Suprapubic skin (tissue), 4 donors: ENCODE results near the gene SHROOM1. TPM values are rescaled to one million over a fixed set of nuclear protein-coding genes. Genes with fewer than 3 reads are reported as not detected.
A peak's percentile ranks its signal among the peaks of the same experiment; 100 is the strongest.

Experiments
- DNase-seq, 2 donors: peaks; one replicate each; pipeline ENCODE4 v3.0.0-alpha.2; 2019; ENCODE audit warnings: low spot score in 2 of 2
- H3K27ac ChIP-seq: fragments of 200-600 bp; sonication (generic); one replicate; pipeline ENCODE4 v1.5.1; 2019
- H3K27me3 ChIP-seq: fragments of 200-600 bp; sonication (generic); one replicate; pipeline ENCODE4 v1.5.1; 2019
- H3K36me3 ChIP-seq: fragments of 200-600 bp; sonication (generic); one replicate; pipeline ENCODE4 v1.5.1; 2019
- H3K4me1 ChIP-seq: fragments of 200-600 bp; sonication (generic); one replicate; pipeline ENCODE4 v1.5.1; 2019
- H3K4me3 ChIP-seq: fragments of 200-600 bp; sonication (generic); one replicate; pipeline ENCODE4 v1.5.1; 2019; ENCODE audit warnings: mild to moderate bottlenecking
- H3K9me3 ChIP-seq: fragments of 200-600 bp; sonication (generic); one replicate; pipeline ENCODE4 v1.5.1; 2019
- EP300 ChIP-seq: sonication (generic); formaldehyde crosslinking; IDR thresholded peaks from one replicate; pipeline ENCODE4 v1.6.1; 2017; ENCODE audit warnings: antibody characterized with exemption
- POLR2A ChIP-seq, 2 donors: fragments of 450-650 bp; IDR thresholded peaks; one replicate each; pipeline ENCODE4 v1.6.1; 2017; ENCODE audit warnings: antibody characterized with exemption in 2 of 2, mild to moderate bottlenecking in 2 of 2, moderate library complexity in 2 of 2
- POLR2AphosphoS5 ChIP-seq, 3 donors: sonication (generic); formaldehyde crosslinking; IDR thresholded peaks; one replicate each; pipeline ENCODE4 v1.6.1; 2017; ENCODE audit warnings: antibody characterized with exemption in 3 of 3
- WGBS: methylation state at CpG from one replicate; pipeline ENCODE4 v1.1.5; 2018; 5-methylcytosine and 5-hydroxymethylcytosine counted together
- total RNA-seq, 4 donors: library from RNA; depleted of rRNA; stranded (reverse); fragments of >200 nt; gene quantifications; one replicate each; pipeline ENCODE4 v1.1.0, GENCODE V29; 2016
- TF ChIP-seq, protein P1 (sequence below), 2 donors: fragments of 200-600 bp in 1 of 2; fragments of 450-650 bp in 1 of 2; sonication (generic) in 1 of 2; IDR thresholded peaks; one replicate each; pipeline ENCODE4 v1.5.1; 2016 to 2019; ENCODE audit warnings: antibody characterized with exemption in 2 of 2, mild to moderate bottlenecking in 1 of 2, moderate library complexity in 1 of 2

SHROOM1 gene
- total RNA-seq, 4 donors from 2014 or later: 0.76 to 2.8 (median 2.3) TPM

DNA sequence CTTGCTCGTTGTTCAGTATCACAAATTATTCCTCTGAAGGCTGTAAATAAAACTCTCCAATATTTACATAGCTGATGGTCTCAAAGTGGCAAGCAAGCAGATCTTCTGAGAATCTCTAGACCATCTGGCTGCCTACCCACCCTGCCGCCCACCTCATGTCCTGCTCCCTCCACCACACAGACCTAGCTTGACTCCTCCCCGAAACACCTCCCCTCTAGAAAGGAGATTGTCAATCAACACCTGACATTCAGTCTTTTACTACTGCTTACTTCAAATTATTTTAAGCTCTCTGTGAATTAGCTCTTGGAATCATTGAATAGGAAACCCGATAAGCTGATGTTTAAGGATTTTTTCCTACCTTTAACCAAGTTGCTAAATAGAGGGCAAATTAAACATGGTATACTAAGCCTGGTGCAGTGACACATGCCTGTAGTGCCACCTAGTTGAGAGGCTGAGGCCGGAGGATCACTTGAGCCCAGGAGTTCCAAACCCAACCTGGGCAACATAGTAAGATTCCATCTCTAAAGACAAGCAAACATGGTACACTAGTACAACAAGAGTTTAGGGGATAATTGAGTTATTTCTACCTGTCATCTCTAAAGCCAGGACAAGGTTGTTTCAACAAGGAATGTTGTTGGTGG, 28.3 kb downstream of the SHROOM1 start:
- DNase-seq: peak in 1 of 2 donors; percentile 37
- TF ChIP-seq, protein P1, sequence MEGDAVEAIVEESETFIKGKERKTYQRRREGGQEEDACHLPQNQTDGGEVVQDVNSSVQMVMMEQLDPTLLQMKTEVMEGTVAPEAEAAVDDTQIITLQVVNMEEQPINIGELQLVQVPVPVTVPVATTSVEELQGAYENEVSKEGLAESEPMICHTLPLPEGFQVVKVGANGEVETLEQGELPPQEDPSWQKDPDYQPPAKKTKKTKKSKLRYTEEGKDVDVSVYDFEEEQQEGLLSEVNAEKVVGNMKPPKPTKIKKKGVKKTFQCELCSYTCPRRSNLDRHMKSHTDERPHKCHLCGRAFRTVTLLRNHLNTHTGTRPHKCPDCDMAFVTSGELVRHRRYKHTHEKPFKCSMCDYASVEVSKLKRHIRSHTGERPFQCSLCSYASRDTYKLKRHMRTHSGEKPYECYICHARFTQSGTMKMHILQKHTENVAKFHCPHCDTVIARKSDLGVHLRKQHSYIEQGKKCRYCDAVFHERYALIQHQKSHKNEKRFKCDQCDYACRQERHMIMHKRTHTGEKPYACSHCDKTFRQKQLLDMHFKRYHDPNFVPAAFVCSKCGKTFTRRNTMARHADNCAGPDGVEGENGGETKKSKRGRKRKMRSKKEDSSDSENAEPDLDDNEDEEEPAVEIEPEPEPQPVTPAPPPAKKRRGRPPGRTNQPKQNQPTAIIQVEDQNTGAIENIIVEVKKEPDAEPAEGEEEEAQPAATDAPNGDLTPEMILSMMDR (IDR thresholded peaks at IDR 0.05): no peak
- TF ChIP-seq POLR2A (IDR thresholded peaks at IDR 0.05) (no peak), POLR2AphosphoS5 (IDR thresholded peaks at IDR 0.05) (no peak), EP300 (no peak)
- Histone ChIP-seq H3K36me3 (no peaks in the 10 kb centered on the region), H3K4me1 (no peaks in the 10 kb centered on the region), H3K9me3 (no peaks in the 10 kb centered on the region), H3K27me3 (no peaks in the 10 kb centered on the region), H3K4me3 (no peak overlapping the region), H3K27ac (no peak overlapping the region)
- 87% methylated on average over 5 of the region's 5 CpGs for WGBS

GRCh38 chr5:132800545-132800944, 29.9 kb downstream of the SHROOM1 start:
- 75% methylated on average over 2 of the region's 2 CpGs for WGBS
- TF ChIP-seq EP300 (no peak), POLR2AphosphoS5 (IDR thresholded peaks at IDR 0.05) (no peak), POLR2A (IDR thresholded peaks at IDR 0.05) (no peak)
- TF ChIP-seq, protein P1 (IDR thresholded peaks at IDR 0.05): no peak
- Histone ChIP-seq H3K36me3 (no peaks in the 10 kb centered on the region), H3K27me3 (no peaks in the 10 kb centered on the region), H3K9me3 (no peaks in the 10 kb centered on the region), H3K4me1 (no peaks in the 10 kb centered on the region), H3K4me3 (no peak overlapping the region), H3K27ac (no peak overlapping the region)
- DNase-seq: no peak

DNA sequence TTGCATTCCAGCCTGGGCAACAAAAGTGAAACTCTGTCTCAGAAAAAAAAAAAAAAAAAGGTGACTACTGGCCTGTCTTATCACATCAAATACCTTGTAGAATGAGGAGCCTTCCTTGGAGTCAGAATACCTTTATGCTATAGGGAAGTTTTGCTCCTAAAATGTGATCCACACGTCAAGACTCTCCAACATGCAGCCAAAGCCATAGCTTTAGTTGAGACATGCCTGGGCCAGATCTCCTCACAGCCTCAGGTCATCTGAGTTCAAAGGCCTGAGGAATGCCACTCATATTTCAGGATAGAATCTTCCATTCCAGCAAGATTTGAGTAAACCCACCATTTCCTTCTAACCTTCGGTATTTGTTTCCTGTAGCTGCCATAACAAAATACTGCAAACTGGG, 31.1 kb downstream of the SHROOM1 start:
- 83% methylated on average over 2 of the region's 2 CpGs for WGBS
- DNase-seq: peak in 1 of 2 donors; percentile 20
- H3K9me3 ChIP-seq: no peaks in the 10 kb centered on the region
- H3K27me3 ChIP-seq: no peaks in the 10 kb centered on the region
- H3K36me3 ChIP-seq: no peaks in the 10 kb centered on the region
- no peaks in the 10 kb centered on the region for H3K4me1 ChIP-seq
- TF ChIP-seq POLR2A (IDR thresholded peaks at IDR 0.05) (no peak), POLR2AphosphoS5 (IDR thresholded peaks at IDR 0.05) (no peak), EP300 (no peak)
- TF ChIP-seq, protein P1 (IDR thresholded peaks at IDR 0.05): no peak
- no peak overlapping the region for H3K4me3 ChIP-seq
- no peak overlapping the region for H3K27ac ChIP-seq

DNA sequence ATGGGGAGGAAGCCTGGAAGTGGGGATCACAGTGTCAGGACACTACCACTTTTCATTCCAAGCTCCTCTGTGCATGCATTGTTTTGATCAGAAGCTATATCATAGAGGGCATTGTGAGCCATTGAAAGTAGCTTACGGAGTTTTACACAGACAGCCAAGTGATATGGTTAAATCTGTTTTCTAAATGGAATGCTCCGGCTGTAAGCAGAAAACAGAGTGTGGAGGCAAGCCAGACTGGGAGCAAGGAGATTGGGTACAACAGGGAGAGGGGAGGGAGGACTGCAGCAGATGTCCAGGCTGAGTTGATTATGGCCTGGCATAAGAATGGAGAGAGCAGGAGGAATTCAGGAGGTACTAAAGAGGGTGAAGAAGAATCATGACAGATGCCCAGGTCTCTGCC, 32.8 kb downstream of the SHROOM1 start:
- H3K4me1 ChIP-seq: no peaks in the 10 kb centered on the region
- peak in 1 of 2 donors; percentile 24 for DNase-seq
- H3K4me3 ChIP-seq: no peak overlapping the region
- WGBS: 53% methylated on average over 2 of the region's 2 CpGs
- no peak overlapping the region for H3K27ac ChIP-seq
- H3K27me3 ChIP-seq: no peaks in the 10 kb centered on the region
- no peaks in the 10 kb centered on the region for H3K36me3 ChIP-seq
- no peaks in the 10 kb centered on the region for H3K9me3 ChIP-seq
- TF ChIP-seq EP300: no peak
- TF ChIP-seq POLR2A (IDR thresholded peaks at IDR 0.05): no peak
- no peak for TF ChIP-seq POLR2AphosphoS5 (IDR thresholded peaks at IDR 0.05)
- TF ChIP-seq, protein P1 (IDR thresholded peaks at IDR 0.05): no peak

- H3K4me1 ChIP-seq: no peaks in the 10 kb centered on the region
- WGBS: 87% methylated on average over 3 of the region's 3 CpGs
- H3K27me3 ChIP-seq: peaks cover 4% of the 10 kb centered on the region
- no peak overlapping the region for H3K4me3 ChIP-seq
- H3K36me3 ChIP-seq: no peaks in the 10 kb centered on the region
- TF ChIP-seq, protein P1 (IDR thresholded peaks at IDR 0.05): no peak
- TF ChIP-seq POLR2AphosphoS5 (IDR thresholded peaks at IDR 0.05): no peak
- no peak for TF ChIP-seq EP300
- no peak for TF ChIP-seq POLR2A (IDR thresholded peaks at IDR 0.05)
- H3K27ac ChIP-seq: no peak overlapping the region
- H3K9me3 ChIP-seq: no peaks in the 10 kb centered on the region
- DNase-seq: peak in 1 of 2 donors; percentile 21
Observed at GRCh38 chr5:132791026-132791425, 39.4 kb downstream of the SHROOM1 start.
